Kidney (tissue), 14 donors: ENCODE measurements around the gene TMEM266. TPM values are rescaled to one million over a fixed set of nuclear protein-coding genes. Genes with fewer than 3 reads are reported as not detected.

Experiments used
- DNase-seq, 5 donors: peaks; one replicate each; pipeline ENCODE4 v3.0.0-alpha.2; 2013 to 2020
- FAIRE-seq: peaks from 2 replicates; lab custom pipeline; 2012; peaks lifted over from hg19 to GRCh38; lab: Jason Lieb, UNC
- H3K27ac ChIP-seq, 2 donors: one replicate each; pipeline ENCODE4 v1.7.0; 2013; ENCODE audit warnings: low read depth in 2 of 2, low read length in 2 of 2, inconsistent platforms in 1 of 2
- H3K27me3 ChIP-seq: one replicate; pipeline ENCODE4 v1.7.1; 2013; ENCODE audit warnings: low read length, inconsistent platforms; ENCODE audit not compliant: control insufficient read depth, insufficient read depth
- H3K36me3 ChIP-seq, 3 donors: one replicate each; pipeline versions ENCODE4 v1.7.0 to v1.7.1; 2013; ENCODE audit warnings: low read length in 3 of 3, control low read depth in 1 of 3, inconsistent platforms in 1 of 3; ENCODE audit not compliant: insufficient read depth in 3 of 3, control insufficient read depth in 2 of 3
- H3K4me1 ChIP-seq, 3 donors: one replicate each; pipeline versions ENCODE4 v1.7.0 to v1.7.1; 2013; ENCODE audit warnings: low read length in 3 of 3, inconsistent platforms in 1 of 3, low read depth in 1 of 3; ENCODE audit not compliant: control insufficient read depth in 2 of 3, insufficient read depth in 2 of 3
- H3K4me3 ChIP-seq, 3 donors: one replicate each; pipeline versions ENCODE4 v1.7.0 to v1.8.1; 2013; ENCODE audit warnings: low read length in 3 of 3, control low read depth in 1 of 3, inconsistent platforms in 1 of 3
- H3K9ac ChIP-seq, 3 donors: one replicate each; pipeline versions ENCODE4 v1.7.0 to v1.7.1; 2013; ENCODE audit warnings: low read length in 3 of 3, control low read depth in 1 of 3, inconsistent platforms in 1 of 3
- H3K9me3 ChIP-seq, 3 donors: one replicate each; pipeline versions ENCODE4 v1.7.0 to v1.7.1; 2013; ENCODE audit warnings: low read length in 3 of 3, control low read depth in 1 of 3, inconsistent platforms in 1 of 3; ENCODE audit not compliant: control insufficient read depth in 2 of 3, insufficient read depth in 1 of 3
- CTCF ChIP-seq: IDR thresholded peaks from 3 replicates; pipeline ENCODE4 v1.5.1; 2012; ENCODE audit warnings: mild to moderate bottlenecking, moderate library complexity, borderline replicate concordance; ENCODE audit not compliant: insufficient read depth; ENCODE audit errors: extremely low read depth
- intact Hi-C: fragments of 100-400 bp; cut with DNase I; formaldehyde crosslinking; loops from one replicate; pipeline ENCODE4 v1.11.1; 2022
- polyA plus RNA-seq: library from polyadenylated mRNA; stranded (reverse); fragments of 350-450 nt; fragmentation: Illumina TruSeq; extraction: RNeasy Lipid Tissue Mini Kit (QIAGEN cat#74804); gene quantifications from one replicate; pipeline ENCODE4 v1.2.3, GENCODE V29; 2014; ENCODE audit warnings: low read depth, low replicate concordance; ENCODE audit not compliant: insufficient read depth
- total RNA-seq: library from RNA; stranded (reverse); fragmentation: NEBNext Ultra II Directional; extraction: Animal tissue kit (Norgen Biotek cat#: 25700); gene quantifications from one replicate; pipeline ENCODE4 v1.2.1, GENCODE V29; 2021
- donor health status: control.
- donor health status: control.
- donor health status: control.
- donor health status: control.
- donor health status: control.
- donor health status: DM: yes; HTN: yes; CAD: no.
- donor health status: Normal renal cell carcinoma (clear cell type).

The TMEM266 gene
- total and polyA plus RNA-seq, 2 donors from 2014 or later: 0.72 to 3.1 TPM

- Histone ChIP-seq H3K9me3 (no peaks in the 10 kb centered on the region), H3K36me3 (no peaks in the 10 kb centered on the region), H3K27me3 (no peaks in the 10 kb centered on the region), H3K4me1 (no peaks in the 10 kb centered on the region), H3K27ac (no peak overlapping the region), H3K9ac (no peak overlapping the region), H3K4me3 (no peak overlapping the region)
- no peak for TF ChIP-seq CTCF
- DNase-seq (peak in 2 of 5 donors; percentile 15 to 70), FAIRE-seq (no peak)
- intact Hi-C loops: loop anchor here (10.0 kb wide), 1 partner anchor 135 kb away; the partner anchor contains the start of gene ISL2
Measured at GRCh38 chr15:76199106-76200082, 139.6 kb downstream of the TMEM266 start.

- Histone ChIP-seq H3K27me3 (no peaks in the 10 kb centered on the region), H3K36me3 (no peaks in the 10 kb centered on the region), H3K9ac (no peak overlapping the region), H3K4me3 (no peak overlapping the region), H3K4me1 (no peaks in the 10 kb centered on the region), H3K27ac (no peak overlapping the region), H3K9me3 (no peaks in the 10 kb centered on the region)
- peak in 1 of 5 donors; percentile 49 for DNase-seq
- no peak for TF ChIP-seq CTCF
- no peak for FAIRE-seq
- intact Hi-C loops: no loop called here
Measured at GRCh38 chr15:76200083-76200465, 140.3 kb downstream of the TMEM266 start.

GRCh38 chr15:76200641-76201105, 140.9 kb downstream of the TMEM266 start:
- Histone ChIP-seq H3K36me3 (no peaks in the 10 kb centered on the region), H3K4me1 (no peaks in the 10 kb centered on the region), H3K4me3 (no peak overlapping the region), H3K27me3 (no peaks in the 10 kb centered on the region), H3K9ac (no peak overlapping the region), H3K9me3 (no peaks in the 10 kb centered on the region), H3K27ac (no peak overlapping the region)
- no peak for TF ChIP-seq CTCF
- intact Hi-C loops: no loop called here
- no peak for DNase-seq
- no peak for FAIRE-seq
